Activated B cell treated with CpG ODN at 0.5 μM for 24 hours (primary cell): ENCODE measurements around the gene EDDM13. TPM values are rescaled to one million over a fixed set of nuclear protein-coding genes. Genes with fewer than 3 reads are reported as not detected.

ENCODE experiments used
- ATAC-seq: fragments of 200-7000 bp; cut with Tn5 transposase; one replicate; pipeline ENCODE4 v1.10.0; 2021; ENCODE audit warnings: low read depth, mild to moderate bottlenecking, moderate library complexity
- CTCF ChIA-PET: fragments of 350-600 bp; sonication (Branson Sonifier 250); formaldehyde crosslinking; loops from one replicate; lab custom pipeline; 2021; ENCODE audit warnings: antibody characterized with exemption; lab: Charles Lee
- POLR2A ChIA-PET: fragments of 350-600 bp; sonication (Branson Sonifier 250); formaldehyde crosslinking; loops from one replicate; lab custom pipeline; 2021; ENCODE audit warnings: antibody characterized with exemption; lab: Charles Lee
- DNase-seq: peaks from one replicate; pipeline ENCODE4 v3.0.0; 2022
- H3K27ac Mint-ChIP-seq: one replicate; pipeline ENCODE4 v1.8.0; 2020; ENCODE audit warnings: mixed read lengths
- H3K27me3 Mint-ChIP-seq: one replicate; pipeline ENCODE4 v1.8.0; 2021; ENCODE audit warnings: mixed read lengths
- H3K36me3 Mint-ChIP-seq: one replicate; pipeline ENCODE4 v1.8.0; 2021; ENCODE audit warnings: low read depth, mixed read lengths
- H3K4me1 Mint-ChIP-seq: one replicate; pipeline ENCODE4 v1.8.0; 2021; ENCODE audit warnings: mixed read lengths
- H3K4me3 Mint-ChIP-seq: one replicate; pipeline ENCODE4 v1.8.0; 2020; ENCODE audit warnings: mild to moderate bottlenecking, mixed read lengths
- H3K9me3 Mint-ChIP-seq: one replicate; pipeline ENCODE4 v1.8.0; 2020; ENCODE audit warnings: mixed read lengths
- intact Hi-C: fragments of 100-400 bp; cut with micrococcal nuclease; formaldehyde crosslinking; loops from one replicate; pipeline ENCODE4 v1.15.1; 2024
- total RNA-seq: library from RNA; stranded (reverse); gene quantifications from 2 replicates; pipeline ENCODE4 v1.2.3, GENCODE V29; 2022
- TF ChIP-seq, protein P1 (sequence below): fragments of 200-600 bp; IDR thresholded peaks from one replicate; pipeline ENCODE4 v1.8.0; 2022; ENCODE audit warnings: antibody characterized with exemption, mild to moderate bottlenecking

EDDM13 gene
- total RNA-seq, 1 donor from 2014 or later: not detected

DNA sequence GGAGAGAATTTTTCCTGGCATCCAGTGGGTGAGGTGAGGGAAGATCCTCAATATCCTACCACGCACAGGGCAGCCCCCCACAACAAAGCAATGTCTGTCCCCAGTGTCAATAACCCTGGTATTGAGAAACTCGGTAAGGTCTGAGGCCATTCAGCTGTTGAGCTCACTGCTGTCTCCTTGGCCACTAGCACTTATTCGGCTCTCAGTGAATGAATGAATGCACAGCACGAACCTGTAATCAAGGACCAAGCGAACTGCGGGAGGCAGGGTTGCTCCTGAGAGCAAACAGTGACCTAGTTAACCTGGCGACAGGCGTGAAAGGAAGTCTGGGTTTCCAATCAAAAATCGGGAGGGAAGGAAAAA lies 41.5 kb downstream of the EDDM13 start:
- intact Hi-C loops: loop anchor here (1.0 to 10.0 kb wide), 3 partner anchors 234 to 669 kb away; partner anchors contain the start of genes CCDC106, ZNF470, ZNF580 and ZNF581
- Mint-ChIP-seq H3K27me3 (no peaks in the 10 kb centered on the region), H3K4me3 (peak overlapping the region; percentile 96), H3K36me3 (peaks cover 25% of the 10 kb centered on the region), H3K4me1 (peaks cover 19% of the 10 kb centered on the region), H3K27ac (peak overlapping the region; percentile 100), H3K9me3 (no peaks in the 10 kb centered on the region)
- ATAC-seq (no peak), DNase-seq (no peak)
- TF ChIP-seq, protein P1, sequence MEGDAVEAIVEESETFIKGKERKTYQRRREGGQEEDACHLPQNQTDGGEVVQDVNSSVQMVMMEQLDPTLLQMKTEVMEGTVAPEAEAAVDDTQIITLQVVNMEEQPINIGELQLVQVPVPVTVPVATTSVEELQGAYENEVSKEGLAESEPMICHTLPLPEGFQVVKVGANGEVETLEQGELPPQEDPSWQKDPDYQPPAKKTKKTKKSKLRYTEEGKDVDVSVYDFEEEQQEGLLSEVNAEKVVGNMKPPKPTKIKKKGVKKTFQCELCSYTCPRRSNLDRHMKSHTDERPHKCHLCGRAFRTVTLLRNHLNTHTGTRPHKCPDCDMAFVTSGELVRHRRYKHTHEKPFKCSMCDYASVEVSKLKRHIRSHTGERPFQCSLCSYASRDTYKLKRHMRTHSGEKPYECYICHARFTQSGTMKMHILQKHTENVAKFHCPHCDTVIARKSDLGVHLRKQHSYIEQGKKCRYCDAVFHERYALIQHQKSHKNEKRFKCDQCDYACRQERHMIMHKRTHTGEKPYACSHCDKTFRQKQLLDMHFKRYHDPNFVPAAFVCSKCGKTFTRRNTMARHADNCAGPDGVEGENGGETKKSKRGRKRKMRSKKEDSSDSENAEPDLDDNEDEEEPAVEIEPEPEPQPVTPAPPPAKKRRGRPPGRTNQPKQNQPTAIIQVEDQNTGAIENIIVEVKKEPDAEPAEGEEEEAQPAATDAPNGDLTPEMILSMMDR: no peak
- CTCF ChIA-PET: interaction anchor here (1.1 kb wide), 1 partner anchor 233 kb away, joined by 4 read pairs; no protein-coding TSS in a partner anchor
- POLR2A ChIA-PET: interaction anchor here (0.5 to 1.8 kb wide), 8 partner anchors 9 to 1869 kb away, joined by 3 to 10 read pairs (median 8); partner anchors contain the start of genes ZNF274 and ZNF583

DNA sequence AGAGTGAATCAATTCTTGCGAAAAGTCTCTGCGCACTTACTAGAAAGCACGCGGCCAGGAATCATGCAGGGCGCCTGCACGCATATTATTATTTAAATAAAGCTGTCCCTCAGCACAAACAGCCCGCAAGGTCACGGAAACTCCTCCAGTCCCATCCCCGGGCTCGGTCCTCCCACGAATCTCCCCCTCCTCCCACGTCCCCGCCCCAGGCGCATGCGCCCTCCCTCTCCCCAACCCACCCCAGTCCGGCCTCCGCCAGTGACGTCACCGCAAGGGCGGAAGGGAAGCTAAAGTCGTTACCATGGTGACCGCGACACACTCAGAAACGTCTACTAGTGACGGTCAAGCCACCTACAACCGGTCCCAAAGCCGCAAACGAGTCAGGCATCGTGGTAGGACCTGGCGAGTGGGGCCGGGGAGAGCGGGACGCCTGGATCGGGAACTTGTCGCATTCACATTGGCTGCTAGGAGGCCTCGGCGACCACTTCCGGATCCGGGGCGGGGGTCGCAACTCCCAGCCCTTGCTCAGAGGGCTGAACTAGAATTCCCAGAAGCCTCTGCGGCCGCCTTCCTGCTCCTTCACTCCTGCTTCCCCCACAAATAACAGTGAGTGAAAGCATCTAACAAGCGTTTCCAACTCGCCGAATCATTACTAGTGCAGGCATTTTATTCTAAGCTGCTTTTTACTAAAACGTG lies 42.0 kb downstream of the EDDM13 start, which contains the start of gene ZSCAN5A:
Gene ZSCAN5A (minus strand): TSS at position 459 of the 696 bp plus-strand sequence. CDS start 89,793 bp downstream, outside the sequence.
- ChIA-PET POLR2A (interaction anchor here (0.6 to 1.8 kb wide), 13 partner anchors 9 to 1869 kb away, joined by 3 to 10 read pairs (median 5); partner anchors contain the start of genes U2AF2, ZNF274 and ZNF583), CTCF (interaction anchor here (1.4 kb wide), 1 partner anchor 19 kb away, joined by 4 read pairs; no protein-coding TSS in a partner anchor)
- Mint-ChIP-seq H3K9me3 (no peaks in the 10 kb centered on the region), H3K4me1 (peaks cover 19% of the 10 kb centered on the region), H3K27ac (peak within 1 kb of the TSS; percentile 100), H3K4me3 (peak within 1 kb of the TSS; percentile 96), H3K36me3 (peaks cover 24% of the 10 kb centered on the region), H3K27me3 (no peaks in the 10 kb centered on the region)
- intact Hi-C loops: loop anchor here (1.0 to 10.0 kb wide), 7 partner anchors 79 to 670 kb away; partner anchors contain the start of genes CCDC106, ZNF444, ZNF470 and ZNF580
- peak; percentile 93 for DNase-seq
- peak; percentile 77 for ATAC-seq
- TF ChIP-seq, protein P1: no peak

DNA sequence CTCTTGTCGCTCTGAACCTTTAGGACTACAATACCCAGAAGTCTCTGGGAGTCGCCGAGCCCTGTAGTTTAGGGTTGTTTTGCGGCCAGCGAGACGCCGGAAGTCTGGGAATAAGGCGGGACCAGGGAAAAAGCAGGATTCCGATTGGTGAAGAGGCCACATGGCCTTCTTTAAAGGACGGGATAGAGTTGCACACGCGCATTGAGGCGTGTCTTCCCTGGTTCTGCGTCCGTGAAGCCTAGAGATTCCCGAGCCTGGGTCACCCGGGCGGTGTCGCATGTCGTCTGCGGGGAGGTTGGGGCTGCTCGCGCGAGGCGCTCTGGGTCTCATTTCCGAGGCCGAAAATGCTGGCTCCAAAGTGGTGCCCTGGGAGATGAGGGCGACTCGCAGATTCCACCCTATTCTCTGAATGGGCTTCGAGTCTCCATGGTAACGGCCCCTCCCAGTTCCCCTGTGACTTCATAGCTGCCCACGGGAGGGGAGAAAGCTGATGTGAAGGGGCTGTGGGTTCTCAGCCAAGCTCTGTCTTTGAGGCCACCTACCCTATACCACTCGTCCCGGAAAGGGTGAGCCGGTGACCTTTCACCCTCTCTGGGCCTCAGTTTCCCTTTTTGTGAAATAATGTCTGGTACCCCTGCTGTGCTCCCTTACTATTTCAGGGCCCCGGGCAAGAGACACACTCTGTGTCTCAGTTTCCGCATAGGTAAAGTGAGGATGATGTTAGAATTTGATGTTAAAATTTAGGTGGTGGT lies 42.7 kb downstream of the EDDM13 start:
- peaks cover 19% of the 10 kb centered on the region for H3K4me1 Mint-ChIP-seq
- no peaks in the 10 kb centered on the region for H3K9me3 Mint-ChIP-seq
- ChIA-PET CTCF (interaction anchor here (1.4 kb wide), 1 partner anchor 18 kb away, joined by 4 read pairs; no protein-coding TSS in a partner anchor), POLR2A (interaction anchor here (0.6 to 1.8 kb wide), 10 partner anchors 11 to 1575 kb away, joined by 3 to 10 read pairs (median 5); partner anchors contain the start of genes U2AF2 and ZNF583)
- intact Hi-C loops: loop anchor here (1.0 to 10.0 kb wide), 5 partner anchors 78 to 670 kb away; partner anchors contain the start of genes CCDC106, ZNF444, ZNF580 and ZNF581
- H3K4me3 Mint-ChIP-seq: peak overlapping the region; percentile 96
- H3K27me3 Mint-ChIP-seq: no peaks in the 10 kb centered on the region
- DNase-seq (peak; percentile 77), ATAC-seq (peak; percentile 81)
- H3K36me3 Mint-ChIP-seq: peaks cover 24% of the 10 kb centered on the region
- TF ChIP-seq, protein P1: no peak
- H3K27ac Mint-ChIP-seq: peak overlapping the region; percentile 100

DNA sequence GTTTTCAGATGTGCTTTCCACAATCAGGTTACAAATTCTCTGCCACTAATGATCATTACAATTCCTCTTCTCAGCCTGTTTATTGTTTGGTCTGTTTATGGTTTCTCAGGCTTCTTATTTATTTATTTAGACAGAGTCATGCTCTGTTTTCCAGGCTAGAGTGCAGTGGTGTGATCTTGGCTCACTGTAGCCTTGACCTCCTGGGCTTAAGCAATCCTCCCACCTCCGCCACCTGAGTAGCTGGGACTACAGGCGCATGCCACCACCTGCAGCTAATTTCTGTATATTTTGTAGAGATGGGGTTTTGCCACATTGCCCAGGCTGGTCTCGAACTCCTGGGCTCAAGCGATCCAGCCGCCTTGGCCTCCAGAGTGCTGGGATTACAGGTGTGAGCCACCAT lies 44.2 kb downstream of the EDDM13 start:
- peaks cover 21% of the 10 kb centered on the region for H3K4me1 Mint-ChIP-seq
- ATAC-seq: no peak
- CTCF ChIA-PET: interaction anchor here (1.3 kb wide), 1 partner anchor 63 kb away, joined by 4 read pairs; no protein-coding TSS in a partner anchor
- intact Hi-C loops: loop anchor here (10.0 kb wide), 1 partner anchor 672 kb away; the partner anchor contains the start of genes CCDC106, ZNF580 and ZNF581
- H3K27me3 Mint-ChIP-seq: no peaks in the 10 kb centered on the region
- H3K4me3 Mint-ChIP-seq: no peak overlapping the region
- DNase-seq: no peak
- no peak overlapping the region for H3K27ac Mint-ChIP-seq
- POLR2A ChIA-PET: no interaction called here
- no peaks in the 10 kb centered on the region for H3K9me3 Mint-ChIP-seq
- peaks cover 13% of the 10 kb centered on the region for H3K36me3 Mint-ChIP-seq
- TF ChIP-seq, protein P1: no peak
